Spleen (tissue), 7 donors: ENCODE data around the gene SNRNP200.

ENCODE experiments used
- CTCF ChIP-seq, 11 experiments: fragments of 200-600 bp in 7 of 11; fragments of 450-650 bp in 4 of 11; sonication (generic) in 4 of 11; IDR thresholded peaks in 8 of 11; conservative IDR thresholded peaks in 3 of 11; 1 replicate in 7 of 11; 2 replicates in 4 of 11; pipeline versions ENCODE4 v1.4.0 to v1.8.0; 2016 to 2021; ENCODE audit warnings: antibody characterized with exemption in 11 of 11, inconsistent platforms in 4 of 11, mild to moderate bottlenecking in 1 of 11
- POLR2A ChIP-seq, 3 donors: fragments of 450-650 bp; IDR thresholded peaks; one replicate each; pipeline ENCODE4 v1.5.1; 2017; ENCODE audit warnings: antibody characterized with exemption in 3 of 3, mild to moderate bottlenecking in 1 of 3
- donor health status: DM: no; HTN: no; CAD: no; lungs with moderate emphysema.
- donor health status: DM: no; HTN: no; CAD: no.
- donor health status: DM: no; HTN: no; CAD: no.

- no peak for TF ChIP-seq POLR2A (IDR thresholded peaks at IDR 0.05)
- no peak for TF ChIP-seq CTCF (IDR thresholded peaks at IDR 0.05 in 8 of 11, conservative IDR thresholded peaks at IDR 0.05 in 3 of 11)
These were observed 56.7 kb downstream of the SNRNP200 start for GRCh38 chr2:96248624-96249023.
